GM12878 (cell line): Measurements from ENCODE around the gene IGSF23. TPM values are rescaled to one million over a fixed set of nuclear protein-coding genes. Genes with fewer than 3 reads are reported as not detected.

Source experiments
- EED ChIP-seq: sonication (generic); IDR thresholded peaks from 2 replicates; pipeline ENCODE4 v1.6.1; 2016; ENCODE audit warnings: antibody characterized with exemption, low read depth
- EZH2 ChIP-seq: IDR thresholded peaks from 2 replicates; pipeline ENCODE4 v1.6.1; 2012; ENCODE audit warnings: low read depth, mild to moderate bottlenecking, control low read depth, inconsistent platforms, low read length, borderline replicate concordance; ENCODE audit not compliant: control insufficient read depth
- HDGF ChIP-seq: fragments of 450-650 bp; IDR thresholded peaks from 2 replicates; pipeline ENCODE4 v1.6.1; 2016; ENCODE audit warnings: antibody characterized with exemption
- IRF4 ChIP-seq: IDR thresholded peaks from 2 replicates; pipeline ENCODE4 v1.6.1; 2011; ENCODE audit warnings: low read depth, low read length
- MEF2B ChIP-seq: fragments of 450-650 bp; IDR thresholded peaks from 2 replicates; pipeline ENCODE4 v1.6.1; 2018; ENCODE audit warnings: mild to moderate bottlenecking, moderate library complexity; ENCODE audit not compliant: partially characterized antibody, poor library complexity, severe bottlenecking
- NR2C1 ChIP-seq: fragments of 450-650 bp; IDR thresholded peaks from 2 replicates; pipeline ENCODE4 v1.6.1; 2017; ENCODE audit warnings: antibody characterized with exemption, mild to moderate bottlenecking, moderate library complexity
- SMAD5 ChIP-seq: IDR thresholded peaks from 2 replicates; pipeline ENCODE4 v1.6.1; 2016; ENCODE audit warnings: antibody characterized with exemption, low read depth
- TAF1 ChIP-seq: IDR thresholded peaks from 2 replicates; pipeline ENCODE4 v1.6.1; 2011; ENCODE audit warnings: mild to moderate bottlenecking, low read depth, low read length, borderline replicate concordance
- polyA plus RNA-seq, 11 experiments: library from polyadenylated mRNA; depleted of rRNA in 4 of 11; unstranded in 6 of 11; stranded (reverse) in 5 of 11; fragments of >200 nt; fragmentation: Nextera tagmentation in 4 of 11; fragmentation: Illumina TruSeq in 1 of 11; extraction: Ambion mirVana in 4 of 11; extraction: Trizol in 1 of 11; gene quantifications; 1 replicate in 1 of 11; 2 replicates in 10 of 11; pipeline versions ENCODE4 v1.2.1 to v1.2.3, GENCODE V29; 2011 to 2016; ENCODE audit warnings: inconsistent platforms in 2 of 11, missing spikeins in 2 of 11, low read depth in 1 of 11
- total RNA-seq, 4 experiments: library from RNA; depleted of rRNA in 3 of 4; stranded (reverse); fragments of >200 nt in 3 of 4; fragmentation: Illumina TruSeq in 1 of 4; extraction: Trizol in 1 of 4; gene quantifications; 2 replicates each; pipeline versions ENCODE4 v1.2.1 to v1.2.3, GENCODE V29; 2013 to 2021
- TF ChIP-seq, protein P1 (sequence below): fragments of 450-650 bp; formaldehyde crosslinking; IDR thresholded peaks from 2 replicates; pipeline ENCODE4 v1.4.0; 2020; ENCODE audit warnings: mild to moderate bottlenecking, moderate library complexity
- TF ChIP-seq, protein P2 (sequence below): fragments of 450-650 bp; IDR thresholded peaks from 2 replicates; pipeline ENCODE4 v1.6.1; 2017; ENCODE audit warnings: mild to moderate bottlenecking, low read depth, inconsistent platforms; ENCODE audit not compliant: poor library complexity, severe bottlenecking

IGSF23 gene
- total and polyA plus RNA-seq, 10 of the 15 experiments (the other 5 are each of a cell fraction or from before 2014, with no cell fraction given), result not detected

DNA sequence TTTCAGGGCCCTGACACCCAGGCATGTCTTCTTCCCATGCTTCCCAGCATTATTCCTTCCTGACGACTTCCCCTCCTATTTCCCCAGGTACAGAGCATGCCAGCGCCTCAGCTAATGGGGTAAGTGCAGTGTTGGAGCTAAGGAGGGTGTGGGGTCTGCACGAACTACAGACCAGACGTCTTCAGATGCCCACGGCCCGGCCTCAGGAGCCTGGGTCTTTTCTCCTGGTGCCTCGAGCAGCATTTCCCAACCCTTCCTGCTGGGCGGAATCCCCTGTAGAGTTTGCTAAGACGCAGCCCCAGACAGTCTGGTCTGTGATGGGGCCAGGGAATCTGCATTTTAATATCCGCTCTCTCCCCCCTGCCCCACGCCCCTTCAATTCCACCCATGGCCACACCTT, 47.8 kb downstream of the IGSF23 start (continued):
- TF ChIP-seq, protein P1, sequence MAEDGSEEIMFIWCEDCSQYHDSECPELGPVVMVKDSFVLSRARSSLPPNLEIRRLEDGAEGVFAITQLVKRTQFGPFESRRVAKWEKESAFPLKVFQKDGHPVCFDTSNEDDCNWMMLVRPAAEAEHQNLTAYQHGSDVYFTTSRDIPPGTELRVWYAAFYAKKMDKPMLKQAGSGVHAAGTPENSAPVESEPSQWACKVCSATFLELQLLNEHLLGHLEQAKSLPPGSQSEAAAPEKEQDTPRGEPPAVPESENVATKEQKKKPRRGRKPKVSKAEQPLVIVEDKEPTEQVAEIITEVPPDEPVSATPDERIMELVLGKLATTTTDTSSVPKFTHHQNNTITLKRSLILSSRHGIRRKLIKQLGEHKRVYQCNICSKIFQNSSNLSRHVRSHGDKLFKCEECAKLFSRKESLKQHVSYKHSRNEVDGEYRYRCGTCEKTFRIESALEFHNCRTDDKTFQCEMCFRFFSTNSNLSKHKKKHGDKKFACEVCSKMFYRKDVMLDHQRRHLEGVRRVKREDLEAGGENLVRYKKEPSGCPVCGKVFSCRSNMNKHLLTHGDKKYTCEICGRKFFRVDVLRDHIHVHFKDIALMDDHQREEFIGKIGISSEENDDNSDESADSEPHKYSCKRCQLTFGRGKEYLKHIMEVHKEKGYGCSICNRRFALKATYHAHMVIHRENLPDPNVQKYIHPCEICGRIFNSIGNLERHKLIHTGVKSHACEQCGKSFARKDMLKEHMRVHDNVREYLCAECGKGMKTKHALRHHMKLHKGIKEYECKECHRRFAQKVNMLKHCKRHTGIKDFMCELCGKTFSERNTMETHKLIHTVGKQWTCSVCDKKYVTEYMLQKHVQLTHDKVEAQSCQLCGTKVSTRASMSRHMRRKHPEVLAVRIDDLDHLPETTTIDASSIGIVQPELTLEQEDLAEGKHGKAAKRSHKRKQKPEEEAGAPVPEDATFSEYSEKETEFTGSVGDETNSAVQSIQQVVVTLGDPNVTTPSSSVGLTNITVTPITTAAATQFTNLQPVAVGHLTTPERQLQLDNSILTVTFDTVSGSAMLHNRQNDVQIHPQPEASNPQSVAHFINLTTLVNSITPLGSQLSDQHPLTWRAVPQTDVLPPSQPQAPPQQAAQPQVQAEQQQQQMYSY (CRISPR knock-in tag), result no peak
- TF ChIP-seq, protein P2, sequence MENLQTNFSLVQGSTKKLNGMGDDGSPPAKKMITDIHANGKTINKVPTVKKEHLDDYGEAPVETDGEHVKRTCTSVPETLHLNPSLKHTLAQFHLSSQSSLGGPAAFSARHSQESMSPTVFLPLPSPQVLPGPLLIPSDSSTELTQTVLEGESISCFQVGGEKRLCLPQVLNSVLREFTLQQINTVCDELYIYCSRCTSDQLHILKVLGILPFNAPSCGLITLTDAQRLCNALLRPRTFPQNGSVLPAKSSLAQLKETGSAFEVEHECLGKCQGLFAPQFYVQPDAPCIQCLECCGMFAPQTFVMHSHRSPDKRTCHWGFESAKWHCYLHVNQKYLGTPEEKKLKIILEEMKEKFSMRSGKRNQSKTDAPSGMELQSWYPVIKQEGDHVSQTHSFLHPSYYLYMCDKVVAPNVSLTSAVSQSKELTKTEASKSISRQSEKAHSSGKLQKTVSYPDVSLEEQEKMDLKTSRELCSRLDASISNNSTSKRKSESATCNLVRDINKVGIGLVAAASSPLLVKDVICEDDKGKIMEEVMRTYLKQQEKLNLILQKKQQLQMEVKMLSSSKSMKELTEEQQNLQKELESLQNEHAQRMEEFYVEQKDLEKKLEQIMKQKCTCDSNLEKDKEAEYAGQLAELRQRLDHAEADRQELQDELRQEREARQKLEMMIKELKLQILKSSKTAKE, result no peak
- TF ChIP-seq EZH2 (no peak), IRF4 (no peak), SMAD5 (no peak), MEF2B (no peak), NR2C1 (no peak), EED (no peak), HDGF (no peak), TAF1 (no peak)
